ENCODE results near the gene TOX4.
"Not testable (repeated sequence)": the region's sequence is repeated elsewhere in the genome, so short reads cannot be mapped to it uniquely, and the experiment has no call there.

The TOX4 gene
- total RNA-seq = 103 to 127 (median 119) reads per million in 9 experiments

DNA sequence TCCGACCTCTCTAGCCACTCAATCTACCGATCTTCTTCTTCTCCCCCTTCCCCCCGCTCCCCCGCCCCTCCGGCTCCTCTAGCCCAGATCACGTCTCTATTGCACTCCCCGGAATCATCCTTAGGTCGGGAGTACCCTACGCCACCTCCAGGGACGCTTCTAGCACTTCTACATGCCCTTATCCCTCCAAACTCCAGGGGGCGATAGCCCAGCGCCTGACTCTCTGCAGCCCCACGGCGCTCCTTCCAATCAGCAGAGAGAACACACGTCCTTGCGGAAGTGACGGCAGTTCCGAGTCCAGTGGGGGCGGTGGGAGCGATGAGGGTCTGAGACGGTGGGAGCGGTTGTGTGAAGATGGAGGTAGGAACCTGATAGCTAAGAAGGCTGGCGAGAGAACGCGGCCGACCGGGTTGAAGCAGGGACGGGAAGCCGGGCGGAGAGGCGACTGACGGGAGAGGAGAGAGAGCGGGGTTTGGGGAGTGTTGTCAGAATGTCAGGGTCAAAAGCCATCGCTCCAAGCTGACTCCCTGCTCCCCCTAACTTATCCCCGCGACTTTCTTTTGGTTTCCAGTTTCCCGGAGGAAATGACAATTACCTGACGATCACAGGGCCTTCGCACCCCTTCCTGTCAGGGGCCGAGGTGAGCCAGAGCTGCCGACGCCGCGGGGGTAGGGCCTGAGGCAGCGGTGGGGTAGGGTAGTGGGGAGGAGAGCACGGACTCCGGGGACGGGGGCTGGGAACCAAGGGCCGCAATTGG lies at the start of gene TOX4, which contains the start of gene RAB2B:
Gene TOX4 (plus strand): TSS at position 271 of the 757 bp plus-strand sequence. CDS start 84 bp downstream, at position 355.
Gene RAB2B (minus strand): TSS at position 35 of the 757 bp plus-strand sequence. CDS start 87 bp downstream, outside the sequence.
- no peaks in the 10 kb centered on the region for H3K27me3 Mint-ChIP-seq
- peak within 1 kb of the TSS; percentile 98 for H3K4me3 Mint-ChIP-seq
- H3K4me1 Mint-ChIP-seq (ENCODE audit: low read depth in 2 of 2) = peaks cover 17 to 27% of the 10 kb centered on the region in 2 donors
- peak; percentile 94 to 97 (median 95) for DNase-seq
- ATAC-seq (replicated peaks) = peak; percentile 96
- peaks cover 32% of the 10 kb centered on the region for H3K36me3 Mint-ChIP-seq (ENCODE audit: insufficient read depth)
- H3K27ac Mint-ChIP-seq = peak within 1 kb of the TSS; percentile 98 to 99
- H3K9me3 Mint-ChIP-seq = no peaks in the 10 kb centered on the region

DNA sequence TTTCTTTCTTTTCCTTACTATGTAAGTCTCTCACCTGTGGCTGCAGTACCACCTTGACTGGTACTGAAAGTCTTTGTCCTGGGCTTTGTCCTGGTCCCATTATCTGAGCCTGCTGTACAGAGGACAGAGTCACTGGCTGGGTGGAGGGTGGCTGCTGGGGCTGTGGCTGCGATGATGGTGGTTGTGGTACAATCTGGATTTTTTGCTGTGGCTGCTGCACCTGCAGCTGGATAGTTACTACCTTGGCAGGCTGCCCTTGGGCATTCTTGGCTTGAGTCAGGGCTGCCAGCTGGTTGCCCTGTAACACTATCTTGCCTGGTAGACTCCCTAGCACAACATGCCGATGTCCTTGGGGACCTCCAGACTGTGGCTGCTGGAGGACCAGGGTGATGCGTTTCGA lies 48.1 kb upstream of the TOX4 start:
- H3K27ac Mint-ChIP-seq = peak overlapping the region in 1 of 2 donors; percentile 6
- no peaks in the 10 kb centered on the region for H3K9me3 Mint-ChIP-seq
- no peak overlapping the region for H3K4me3 Mint-ChIP-seq
- H3K27me3 Mint-ChIP-seq = no peaks in the 10 kb centered on the region
- H3K4me1 Mint-ChIP-seq (ENCODE audit: low read depth in 2 of 2) = peaks cover 2 to 23% of the 10 kb centered on the region in 2 donors
- no peak for ATAC-seq (replicated peaks)
- H3K36me3 Mint-ChIP-seq (ENCODE audit: insufficient read depth) = peaks cover 66% of the 10 kb centered on the region
- DNase-seq = no peak

DNA sequence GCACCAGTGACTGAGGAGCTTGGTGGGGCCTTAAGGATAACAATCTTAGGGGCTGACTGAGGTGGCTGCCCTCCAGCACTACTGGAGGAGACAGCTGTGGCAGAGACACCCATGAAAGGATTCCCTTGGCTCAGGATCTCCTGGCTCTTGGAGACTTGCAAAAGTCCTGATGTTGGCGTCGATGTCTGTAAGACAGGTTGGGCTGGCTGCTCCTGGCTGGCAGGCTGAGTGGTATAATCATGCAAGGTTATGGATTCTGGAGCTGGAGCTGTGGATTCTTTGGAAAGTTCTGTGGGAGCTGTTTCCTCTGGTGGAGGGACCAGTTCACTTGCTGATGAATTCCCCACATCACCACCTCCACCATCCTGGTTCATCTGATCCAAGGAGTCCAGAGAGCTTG lies 45.9 kb upstream of the TOX4 start:
- no peak for ATAC-seq (replicated peaks)
- Mint-ChIP-seq H3K4me1 (ENCODE audit: low read depth in 2 of 2) (peaks cover 16 to 43% of the 10 kb centered on the region in 2 donors), H3K9me3 (no peaks in the 10 kb centered on the region), H3K27ac (no peak overlapping the region), H3K27me3 (no peaks in the 10 kb centered on the region), H3K4me3 (no peak overlapping the region), H3K36me3 (ENCODE audit: insufficient read depth) (peaks cover 50% of the 10 kb centered on the region)
- no peak for DNase-seq

DNA sequence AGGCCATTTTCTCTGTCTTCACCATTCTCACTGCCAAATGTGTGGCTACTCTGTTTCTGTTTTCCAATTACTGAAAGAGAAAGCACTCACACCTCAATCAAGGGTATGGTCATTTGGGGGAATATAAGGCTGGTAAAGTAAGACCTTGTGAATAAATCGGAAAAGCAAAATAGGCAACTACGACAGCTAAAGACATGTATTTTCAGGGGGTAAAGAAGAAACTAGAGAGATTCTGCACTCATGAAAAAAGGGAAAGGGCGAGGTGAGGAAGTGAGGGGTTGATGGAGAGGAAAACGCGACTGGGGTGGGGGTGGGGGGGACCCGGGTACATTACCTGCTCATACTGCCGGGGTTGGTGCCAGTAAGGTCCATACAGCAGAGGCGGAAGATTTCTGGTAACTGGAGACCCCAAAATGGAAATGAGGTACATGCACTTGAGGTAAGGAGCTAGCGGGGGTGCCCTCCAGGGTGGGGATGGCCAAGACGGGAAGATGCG lies 40.4 kb upstream of the TOX4 start:
- no peak for DNase-seq
- H3K4me1 Mint-ChIP-seq (ENCODE audit: low read depth in 2 of 2) = peaks cover 31 to 66% of the 10 kb centered on the region in 2 donors
- H3K9me3 Mint-ChIP-seq = no peaks in the 10 kb centered on the region
- no peaks in the 10 kb centered on the region for H3K27me3 Mint-ChIP-seq
- H3K27ac Mint-ChIP-seq = peak overlapping the region; percentile 96 to 98
- peak overlapping the region; percentile 86 to 88 for H3K4me3 Mint-ChIP-seq
- peaks cover 19% of the 10 kb centered on the region for H3K36me3 Mint-ChIP-seq (ENCODE audit: insufficient read depth)
- no peak for ATAC-seq (replicated peaks)

DNA sequence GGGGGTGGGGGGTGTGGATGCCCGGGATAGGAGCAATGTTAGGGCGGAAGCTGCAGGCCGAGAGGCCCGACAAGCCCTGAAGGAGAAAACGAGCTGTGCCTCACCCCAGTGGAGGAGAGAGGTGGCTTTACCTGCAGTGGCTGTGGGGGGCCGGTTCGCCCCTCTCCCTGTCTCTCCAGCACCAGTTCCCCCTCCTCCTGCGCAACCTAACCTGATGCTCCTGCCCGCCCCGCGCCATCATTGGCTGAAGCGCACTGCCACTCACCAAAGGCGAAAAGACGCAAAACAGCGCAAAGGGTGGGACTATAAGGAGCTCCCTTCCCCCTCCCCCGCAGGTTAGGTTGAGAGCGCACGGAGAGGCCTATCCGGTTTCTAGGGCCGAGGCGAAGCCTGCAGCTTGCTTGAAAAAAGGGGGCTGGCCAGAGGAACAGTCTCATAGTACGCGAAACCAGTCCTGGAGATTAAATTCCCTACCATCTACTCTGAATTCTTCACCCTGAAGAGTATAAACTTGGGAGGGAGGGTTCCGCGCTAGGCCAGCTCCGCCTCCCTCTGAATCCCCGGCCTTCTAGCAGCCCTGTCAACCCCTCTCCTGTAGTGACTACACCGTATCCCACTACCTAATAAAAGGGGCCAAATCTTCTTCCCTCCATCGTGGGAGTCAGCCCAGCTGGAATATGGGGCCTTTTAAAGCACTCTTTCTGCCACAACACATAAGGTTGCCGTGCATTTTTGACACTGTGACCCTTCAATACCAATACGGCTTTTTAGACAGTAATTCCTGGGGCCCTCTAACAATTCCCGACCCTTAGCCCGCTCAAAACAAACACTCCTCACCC lies 39.7 kb upstream of the TOX4 start:
- Mint-ChIP-seq H3K9me3 (no peaks in the 10 kb centered on the region), H3K36me3 (ENCODE audit: insufficient read depth) (peaks cover 19% of the 10 kb centered on the region), H3K4me3 (peak overlapping the region; percentile 86 to 88), H3K4me1 (ENCODE audit: low read depth in 2 of 2) (peaks cover 32 to 66% of the 10 kb centered on the region in 2 donors), H3K27me3 (no peaks in the 10 kb centered on the region), H3K27ac (peak overlapping the region; percentile 96 to 98)
- peak; percentile 98 for ATAC-seq (replicated peaks)
- DNase-seq = peak; percentile 98 to 100 (median 99)

GRCh38 chr14:21440859-21441258 lies 36.1 kb upstream of the TOX4 start:
- ATAC-seq (replicated peaks) = no peak
- peaks cover 24 to 43% of the 10 kb centered on the region in 2 donors for H3K4me1 Mint-ChIP-seq (ENCODE audit: low read depth in 2 of 2)
- H3K36me3 Mint-ChIP-seq (ENCODE audit: insufficient read depth) = peaks cover 20% of the 10 kb centered on the region
- H3K27me3 Mint-ChIP-seq = no peaks in the 10 kb centered on the region
- H3K4me3 Mint-ChIP-seq = no peak overlapping the region
- no peaks in the 10 kb centered on the region for H3K9me3 Mint-ChIP-seq
- no peak for DNase-seq
- H3K27ac Mint-ChIP-seq = peak overlapping the region in 1 of 2 donors; percentile 32

- H3K36me3 Mint-ChIP-seq (ENCODE audit: insufficient read depth) = peaks cover 12% of the 10 kb centered on the region
- not testable (repeated sequence) for H3K27me3 Mint-ChIP-seq; DNase-seq; ATAC-seq (replicated peaks); H3K4me3 Mint-ChIP-seq; H3K9me3 Mint-ChIP-seq
- peaks cover 14 to 35% of the 10 kb centered on the region in 2 donors for H3K4me1 Mint-ChIP-seq (ENCODE audit: low read depth in 2 of 2)
- peak overlapping the region in 1 of 2 donors; percentile 18 for H3K27ac Mint-ChIP-seq
These were observed 34.3 kb upstream of the TOX4 start for GRCh38 chr14:21442657-21443056.

DNA sequence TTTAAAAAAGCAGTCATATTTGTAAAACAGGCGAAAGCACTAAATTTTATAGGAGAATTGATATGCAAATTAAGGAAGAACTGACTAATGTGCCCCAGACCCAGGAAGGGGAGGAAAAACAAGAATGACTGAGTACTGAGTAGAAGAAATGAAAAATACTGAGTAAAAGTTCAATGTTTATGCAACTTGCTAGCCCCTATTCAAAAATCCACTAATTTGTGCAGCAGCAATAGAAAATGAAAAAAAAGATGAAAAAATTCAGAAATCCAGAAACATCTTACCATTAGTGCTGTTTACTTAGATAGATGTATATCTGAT lies 27.1 kb upstream of the TOX4 start:
- ATAC-seq (replicated peaks) = no peak
- Mint-ChIP-seq H3K27ac (peak overlapping the region; percentile 26 to 87), H3K4me3 (peak overlapping the region in 1 of 2 donors; percentile 57), H3K36me3 (ENCODE audit: insufficient read depth) (peaks cover 25% of the 10 kb centered on the region), H3K27me3 (no peaks in the 10 kb centered on the region), H3K9me3 (no peaks in the 10 kb centered on the region), H3K4me1 (ENCODE audit: low read depth in 2 of 2) (peaks cover 28 to 54% of the 10 kb centered on the region in 2 donors)
- no peak for DNase-seq

DNA sequence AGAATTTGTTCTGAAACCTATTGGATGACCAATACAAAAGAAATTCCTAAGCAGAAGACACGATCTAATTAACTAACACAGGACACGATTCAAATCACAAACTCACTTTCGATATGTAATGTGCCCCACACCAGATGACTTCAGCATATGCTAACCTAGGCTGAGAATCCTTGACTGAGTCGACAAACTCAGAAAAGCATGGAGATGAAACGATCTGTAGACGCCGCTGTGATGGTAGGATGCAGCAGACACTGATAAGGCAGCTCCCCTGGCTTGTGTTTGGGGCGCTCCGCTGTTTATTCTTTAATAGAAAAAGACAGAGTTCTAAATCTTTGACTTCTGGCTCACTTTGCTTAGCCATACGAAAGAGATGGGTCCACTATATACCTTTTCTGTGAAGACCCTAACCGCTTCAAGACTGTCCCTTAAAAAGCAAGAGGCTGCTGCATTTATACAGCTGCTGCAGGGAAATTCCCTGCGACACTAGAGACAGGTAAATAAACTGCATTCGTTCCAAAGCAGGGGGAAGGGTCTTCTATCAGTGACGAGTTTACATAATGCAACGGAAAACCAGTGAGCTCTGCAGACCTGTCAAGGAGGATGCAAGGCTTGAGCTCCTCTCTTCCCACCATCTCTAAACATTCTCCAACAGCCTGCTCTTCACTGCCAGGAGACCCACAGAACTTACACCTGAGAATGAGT lies 22.0 kb upstream of the TOX4 start:
- peaks cover 32 to 39% of the 10 kb centered on the region in 2 donors for H3K4me1 Mint-ChIP-seq (ENCODE audit: low read depth in 2 of 2)
- no peak for ATAC-seq (replicated peaks)

DNA sequence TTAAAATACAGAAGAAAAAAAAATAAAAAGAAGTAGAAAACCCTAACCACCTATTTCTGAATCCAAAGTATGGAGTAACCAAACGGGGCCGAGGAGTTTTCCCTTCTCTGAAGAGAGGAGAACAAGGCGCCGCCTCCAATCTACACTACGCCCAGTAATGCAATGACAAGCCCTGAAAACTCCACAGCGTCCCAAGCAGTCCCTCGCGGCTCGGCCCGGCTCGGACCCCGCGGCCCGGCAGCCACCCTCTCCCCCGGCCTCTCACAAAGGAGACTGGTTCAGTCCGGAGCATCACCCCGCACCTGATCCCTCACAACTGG lies 21.4 kb upstream of the TOX4 start:
- ATAC-seq (replicated peaks) (peak; percentile 4), DNase-seq (no peak)
- Mint-ChIP-seq H3K27me3 (no peaks in the 10 kb centered on the region), H3K36me3 (ENCODE audit: insufficient read depth) (peaks cover 33% of the 10 kb centered on the region), H3K9me3 (no peaks in the 10 kb centered on the region), H3K4me3 (peak overlapping the region; percentile 87 to 96), H3K4me1 (ENCODE audit: low read depth in 2 of 2) (peaks cover 28 to 33% of the 10 kb centered on the region in 2 donors), H3K27ac (peak overlapping the region; percentile 97)

More for the DNA sequence above, 22.0 kb upstream of the TOX4 start:
- Mint-ChIP-seq H3K36me3 (ENCODE audit: insufficient read depth) (peaks cover 33% of the 10 kb centered on the region), H3K9me3 (no peaks in the 10 kb centered on the region), H3K27ac (peak overlapping the region; percentile 97), H3K27me3 (no peaks in the 10 kb centered on the region), H3K4me3 (peak overlapping the region; percentile 87 to 96)
- no peak for DNase-seq

DNA sequence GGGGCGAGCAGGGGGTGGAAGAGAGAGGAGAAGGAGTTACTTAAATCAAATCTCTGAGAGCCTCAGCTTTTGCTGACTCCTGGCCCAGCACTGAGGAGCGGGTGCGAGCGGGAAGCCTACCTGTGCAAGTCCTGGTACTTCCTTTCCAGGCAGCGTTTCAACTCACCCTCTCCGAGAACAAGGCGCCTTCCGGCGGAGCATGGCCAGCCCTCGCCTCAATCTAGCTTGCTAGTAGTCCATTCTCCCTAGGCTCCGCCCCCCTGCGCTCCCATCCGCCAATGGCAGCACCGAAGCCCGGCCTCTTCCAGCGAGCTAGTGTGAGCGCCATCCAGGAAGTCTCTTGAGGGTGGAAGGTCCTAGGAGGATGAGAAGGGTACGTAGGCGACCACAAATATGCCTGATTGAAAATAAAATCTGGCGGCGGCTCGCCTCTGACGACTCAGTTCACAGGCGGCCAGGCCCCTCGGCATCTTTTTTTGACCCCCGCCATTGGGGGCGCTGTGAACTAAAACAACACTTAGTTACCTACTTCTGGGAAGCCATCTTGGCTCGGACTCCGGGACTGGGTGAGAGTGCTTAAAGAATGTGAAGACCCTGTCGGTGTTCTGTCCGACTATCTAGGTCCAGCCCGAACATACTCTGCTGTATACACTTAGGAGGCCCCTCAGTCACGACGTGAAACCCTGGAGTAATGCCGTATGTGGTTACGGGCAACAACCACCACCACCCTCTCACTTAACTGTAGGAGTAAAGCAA lies 20.9 kb upstream of the TOX4 start, which contains the start of gene CHD8:
Gene CHD8 (minus strand): TSS at position 212 of the 756 bp plus-strand sequence. CDS start 24,480 bp downstream, outside the sequence.
- Mint-ChIP-seq H3K36me3 (ENCODE audit: insufficient read depth) (peaks cover 36% of the 10 kb centered on the region), H3K27ac (peak within 1 kb of the TSS; percentile 97), H3K9me3 (no peaks in the 10 kb centered on the region), H3K4me3 (peak within 1 kb of the TSS; percentile 87 to 96), H3K27me3 (no peaks in the 10 kb centered on the region), H3K4me1 (ENCODE audit: low read depth in 2 of 2) (peaks cover 27 to 32% of the 10 kb centered on the region in 2 donors)
- DNase-seq = peak; percentile 98 to 99 (median 99)
- peak; percentile 94 for ATAC-seq (replicated peaks)

- Mint-ChIP-seq H3K9me3 (no peaks in the 10 kb centered on the region), H3K4me1 (ENCODE audit: low read depth in 2 of 2) (peaks cover 0 to 2% of the 10 kb centered on the region in 2 donors), H3K4me3 (no peak overlapping the region), H3K27ac (no peak overlapping the region), H3K36me3 (ENCODE audit: insufficient read depth) (peaks cover 78% of the 10 kb centered on the region), H3K27me3 (no peaks in the 10 kb centered on the region)
- no peak for DNase-seq
- ATAC-seq (replicated peaks) = no peak
These were observed 9.4 kb upstream of the TOX4 start for GRCh38 chr14:21467616-21468015.

All from effector memory CD8-positive, alpha-beta T cell (primary cell).